Stimulated activated CD8-positive, alpha-beta memory T cell treated with anti-CD3 and anti-CD28 coated beads, Interleukin-7, amount 100 ng/mL, for 4 hours (primary cell): ENCODE measurements around the gene DCUN1D2.
"Not testable (repeated sequence)": the region's sequence is repeated elsewhere in the genome, so short reads cannot be mapped to it uniquely, and the experiment has no call there.

Experiments
- DNase-seq, 2 donors: peaks; one replicate each; pipeline ENCODE4 v3.0.0-alpha.2; 2020; ENCODE audit warnings: low read depth in 2 of 2

Gene DCUN1D2

DNA sequence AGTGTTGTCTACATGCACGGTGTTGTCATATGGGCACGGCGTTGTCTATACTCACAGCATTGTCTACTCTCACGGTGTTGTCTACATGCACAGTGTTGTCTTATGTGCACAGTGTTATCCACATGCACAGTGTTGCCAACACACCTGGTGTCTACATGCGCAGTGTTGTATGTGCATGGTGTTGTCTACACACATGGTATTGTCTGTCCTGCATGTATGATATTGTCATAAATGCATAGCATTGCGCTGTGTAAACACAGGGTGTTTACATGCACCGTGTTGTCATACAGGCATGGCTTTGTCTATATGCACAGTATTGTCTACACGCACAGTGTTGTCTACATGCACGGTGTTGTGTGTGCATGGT is 44.0 kb downstream of the DCUN1D2 start:
- DNase-seq: no peak

DNA sequence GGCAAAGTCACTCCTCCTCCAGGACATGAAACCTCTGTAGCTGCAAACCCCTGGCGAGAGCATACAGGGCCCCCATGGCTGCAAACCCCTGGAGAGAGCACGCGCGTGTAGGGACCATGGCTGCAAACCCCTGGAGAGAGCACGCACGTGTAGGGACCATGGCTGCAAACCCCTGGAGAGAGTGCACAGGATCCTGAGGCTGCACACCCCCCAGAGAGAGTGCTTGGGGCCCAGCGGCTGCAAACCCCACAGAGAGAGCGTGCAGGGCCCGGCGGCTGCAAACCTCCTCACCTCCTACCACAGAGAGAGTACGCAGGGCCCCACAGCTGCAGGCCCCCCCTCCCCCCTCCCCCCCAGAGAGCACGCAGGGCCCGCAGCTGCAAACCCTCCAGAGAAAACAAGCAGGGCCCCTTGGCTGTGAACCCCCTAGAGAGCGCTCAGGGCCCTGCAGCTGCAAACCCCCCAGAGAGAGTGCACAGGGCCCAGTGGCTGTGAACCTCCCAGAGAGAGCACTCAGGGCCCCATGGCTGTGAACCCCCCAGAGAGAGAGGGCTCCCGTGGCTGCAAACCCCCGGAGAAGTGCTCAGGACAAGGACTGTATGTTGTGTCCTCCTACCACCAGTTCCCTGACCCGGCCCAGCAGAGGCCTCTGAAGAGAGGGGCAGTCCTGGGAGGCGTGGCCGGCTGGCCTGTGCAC is 44.6 kb downstream of the DCUN1D2 start:
- DNase-seq: no peak

DNA sequence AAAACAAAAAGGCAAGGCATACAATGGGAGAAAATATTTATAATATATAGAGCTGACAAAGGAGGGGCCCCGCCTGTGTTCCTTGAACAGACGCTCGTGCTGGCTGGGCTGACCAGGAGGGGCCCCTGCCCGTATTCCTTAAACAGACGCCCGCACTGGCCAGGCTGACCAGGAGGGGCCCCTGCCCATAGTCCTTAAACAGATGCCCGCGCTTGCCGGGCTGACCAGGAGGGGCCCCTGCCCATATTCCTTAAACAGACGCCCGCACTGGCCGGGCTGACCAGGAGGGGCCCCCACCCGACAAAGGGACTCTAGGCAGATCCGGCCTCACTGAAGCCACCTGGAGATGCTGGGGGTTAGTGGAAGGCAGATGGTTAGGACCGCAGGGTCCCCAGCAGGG is 46.5 kb downstream of the DCUN1D2 start:
- DNase-seq: no peak

DNA sequence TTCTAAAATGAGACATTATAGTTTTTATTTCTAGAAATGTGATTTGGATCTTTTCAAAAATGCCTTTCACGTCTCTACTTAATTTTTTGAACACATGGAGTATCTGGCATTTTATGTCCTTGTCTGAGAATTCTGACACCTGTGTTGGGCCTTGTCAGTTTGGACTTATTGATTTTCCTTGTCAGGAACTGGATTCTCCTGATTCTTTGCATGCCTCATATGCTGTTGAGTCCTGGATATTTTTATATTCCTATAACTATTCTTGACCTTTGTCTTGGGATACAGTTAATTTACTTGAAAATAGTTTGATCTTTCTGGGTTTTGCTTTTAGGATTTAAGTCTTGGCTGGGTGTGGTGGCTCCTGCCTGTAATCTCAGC is 47.5 kb downstream of the DCUN1D2 start:
- DNase-seq: no peak

- no peak for DNase-seq
Measured at GRCh38 chr13:113442354-113442984, 48.0 kb downstream of the DCUN1D2 start.

DNA sequence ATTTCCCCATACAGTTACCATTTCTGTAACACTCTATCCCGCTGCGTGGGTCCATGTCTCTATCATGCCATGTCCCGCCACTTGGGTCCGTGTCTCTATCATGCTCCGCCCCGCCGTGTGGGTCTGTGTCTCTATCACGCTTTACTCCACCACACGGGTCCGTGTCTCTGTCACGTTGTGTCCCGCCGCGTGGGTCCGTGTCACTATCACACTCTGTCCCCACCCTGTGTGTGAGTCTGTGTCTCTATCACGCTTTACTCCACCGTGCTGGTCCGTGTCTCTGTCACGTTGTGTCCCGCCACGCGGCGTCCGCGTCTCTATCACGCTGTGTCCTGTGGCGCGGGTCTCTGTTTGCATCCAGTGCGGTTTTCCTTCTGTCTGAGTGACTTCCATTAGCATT is 48.9 kb downstream of the DCUN1D2 start:
- DNase-seq: no peak

DNA sequence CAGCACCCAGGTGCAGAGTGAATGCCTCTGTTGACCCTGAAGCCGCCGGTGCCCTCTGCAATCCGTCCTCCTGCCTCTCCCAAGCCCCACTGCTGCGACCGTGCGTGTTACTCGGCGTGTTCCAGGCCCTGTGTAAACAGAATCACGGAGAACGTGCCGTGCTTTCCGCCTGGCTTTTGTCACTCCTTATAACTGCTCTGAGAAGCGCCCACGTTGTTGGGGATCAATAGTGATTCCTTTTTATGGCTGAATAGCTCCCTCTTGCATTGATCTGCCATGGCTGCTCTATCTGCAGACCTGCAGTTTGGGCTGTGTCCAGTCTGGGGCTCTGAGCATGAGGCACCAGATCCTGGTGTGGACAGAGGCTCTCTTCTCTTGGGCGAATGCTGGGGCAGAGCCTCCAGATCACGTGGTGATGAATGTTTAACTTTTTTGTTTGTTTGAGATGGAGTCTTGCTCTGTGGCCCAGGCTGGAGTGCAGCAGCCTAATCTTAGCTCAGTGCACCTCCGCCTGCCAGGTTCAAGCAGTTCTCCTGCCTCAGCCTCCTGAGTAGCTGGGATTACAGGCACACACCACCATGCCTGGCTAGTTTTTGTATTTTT is 53.0 kb downstream of the DCUN1D2 start:
- no peak for DNase-seq

- not testable (repeated sequence) for DNase-seq
Measured at GRCh38 chr13:113436866-113437265, 53.6 kb downstream of the DCUN1D2 start.

GRCh38 chr13:113435907-113436306 is 54.6 kb downstream of the DCUN1D2 start:
- DNase-seq: not testable (repeated sequence)

- no peak for DNase-seq
Measured at GRCh38 chr13:113433391-113433916, 57.1 kb downstream of the DCUN1D2 start.

GRCh38 chr13:113432506-113433270 is 57.8 kb downstream of the DCUN1D2 start:
- DNase-seq: no peak

DNA sequence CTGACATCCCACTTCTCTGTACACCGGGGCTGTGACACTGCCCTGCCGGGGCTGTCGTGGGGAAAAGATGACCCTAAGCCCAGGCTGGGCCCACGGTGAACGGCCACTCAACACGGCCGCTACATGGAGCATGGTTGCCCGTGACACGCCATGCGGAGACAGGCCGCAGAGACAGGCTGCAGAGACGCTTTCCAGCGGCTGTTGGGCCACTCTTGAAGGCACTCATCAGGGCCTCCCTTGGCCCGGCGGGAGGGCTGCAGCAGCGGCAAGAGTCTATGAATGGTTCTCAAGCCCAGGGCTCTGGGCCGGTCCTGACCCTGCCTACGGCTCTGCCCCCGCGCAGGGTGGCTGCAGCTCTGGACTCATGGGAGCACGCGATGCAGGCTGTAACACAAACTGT is 59.3 kb downstream of the DCUN1D2 start:
- DNase-seq: no peak

- no peak for DNase-seq
Measured at GRCh38 chr13:113430378-113431110, 60.0 kb downstream of the DCUN1D2 start.

DNA sequence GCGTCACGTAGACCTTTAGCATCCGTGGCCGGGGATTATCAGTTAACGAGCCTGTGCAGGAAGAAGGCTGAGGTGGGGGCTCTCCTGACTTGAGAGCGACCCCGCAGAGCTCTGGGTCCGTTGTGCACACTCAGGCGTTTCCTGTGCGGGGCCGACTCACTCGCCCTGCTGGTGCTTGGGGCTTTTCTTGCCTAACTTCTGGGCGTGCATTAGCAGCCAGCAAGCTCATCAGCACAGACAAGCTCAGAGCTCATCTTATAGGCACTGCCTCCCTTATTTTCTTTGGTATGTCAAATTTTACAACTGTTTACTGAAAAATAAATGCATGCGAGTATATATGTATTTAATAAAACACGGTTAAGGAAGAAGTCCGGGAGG is 60.9 kb downstream of the DCUN1D2 start:
- DNase-seq: no peak

- DNase-seq: no peak
Measured at GRCh38 chr13:113428871-113429607, 61.5 kb downstream of the DCUN1D2 start.

DNA sequence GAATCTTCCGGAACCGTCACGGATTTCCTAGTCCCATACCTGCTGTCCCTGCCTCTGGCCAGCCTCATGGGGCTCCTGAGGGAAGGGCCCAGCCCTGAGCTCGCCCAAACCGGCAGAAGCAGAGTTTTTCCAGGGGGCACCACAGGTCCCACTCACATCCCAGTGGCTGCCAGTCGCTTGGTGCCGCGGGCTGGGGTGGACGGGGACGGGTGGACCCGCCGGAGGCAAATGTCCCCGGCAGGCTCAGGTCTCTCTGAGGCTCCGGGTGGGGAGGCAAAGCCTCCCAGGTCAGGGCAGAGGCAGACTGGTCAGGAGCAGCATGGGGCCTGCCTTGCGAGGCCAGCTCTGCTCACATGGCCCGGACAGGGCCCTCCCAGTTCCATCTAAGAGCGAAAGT is 62.0 kb downstream of the DCUN1D2 start:
- no peak for DNase-seq

- no peak for DNase-seq
Measured at GRCh38 chr13:113427562-113428468, 62.7 kb downstream of the DCUN1D2 start.

GRCh38 chr13:113426591-113426986 is 63.9 kb downstream of the DCUN1D2 start:
- DNase-seq: no peak

- DNase-seq: no peak
Measured at GRCh38 chr13:113425941-113426590, 64.4 kb downstream of the DCUN1D2 start.
